GM18511 (cell line): ENCODE data around the gene HIVEP1.
A peak's percentile ranks its signal among the peaks of the same experiment; 100 is the strongest.

Experiments
- ATAC-seq: cut with Tn5 transposase; IDR thresholded peaks from one replicate; pipeline ENCODE4 v1.9.1; 2021; ENCODE audit warnings: mild to moderate bottlenecking, moderate library complexity; ENCODE audit not compliant: unreplicated experiment

Gene HIVEP1

GRCh38 chr6:11992086-11992485, 20.0 kb upstream of the HIVEP1 start:
- ATAC-seq = no peak

GRCh38 chr6:11994875-11995461, 17.1 kb upstream of the HIVEP1 start:
- ATAC-seq = no peak

GRCh38 chr6:11996751-11997150, 15.4 kb upstream of the HIVEP1 start:
- ATAC-seq = no peak

- ATAC-seq = no peak
Observed at GRCh38 chr6:11999246-11999645, 12.9 kb upstream of the HIVEP1 start.

- no peak for ATAC-seq
Observed at GRCh38 chr6:12000174-12000573, 11.9 kb upstream of the HIVEP1 start.

- no peak for ATAC-seq
Observed at GRCh38 chr6:12001004-12001705, 11.0 kb upstream of the HIVEP1 start.

- no peak for ATAC-seq
Observed at GRCh38 chr6:12001706-12002435, 10.2 kb upstream of the HIVEP1 start.

GRCh38 chr6:12007473-12007872, 4.6 kb upstream of the HIVEP1 start:
- no peak for ATAC-seq

- no peak for ATAC-seq
Observed at GRCh38 chr6:12007887-12008286, 4.2 kb upstream of the HIVEP1 start.

- ATAC-seq = peak; percentile 37
Observed at GRCh38 chr6:12008366-12009179, 3.5 kb upstream of the HIVEP1 start.

- no peak for ATAC-seq
Observed at GRCh38 chr6:12009180-12009685, 2.9 kb upstream of the HIVEP1 start.

- no peak for ATAC-seq
Observed at GRCh38 chr6:12009876-12010634, 2.1 kb upstream of the HIVEP1 start.

GRCh38 chr6:12010635-12011275, 1.4 kb upstream of the HIVEP1 start:
- ATAC-seq = peak; percentile 45

GRCh38 chr6:12011276-12012037, 655 bp upstream of the HIVEP1 start:
- peak; percentile 70 for ATAC-seq

- no peak for ATAC-seq
Observed at GRCh38 chr6:12012558-12013306, 620 bp downstream of the HIVEP1 start.

- ATAC-seq = no peak
Observed at GRCh38 chr6:12013307-12013719, 1.2 kb downstream of the HIVEP1 start.

GRCh38 chr6:12014027-12014872, 2.1 kb downstream of the HIVEP1 start:
- no peak for ATAC-seq

- ATAC-seq = no peak
Observed at GRCh38 chr6:12014873-12015149, 2.7 kb downstream of the HIVEP1 start.
